ENCODE results near the gene KCTD14.

- no peak for TF ChIP-seq POLR2A (IDR thresholded peaks at IDR 0.05; ENCODE audit: extremely low read depth, insufficient read length)
- TF ChIP-seq CTCF (IDR thresholded peaks at IDR 0.05; ENCODE audit: low read depth, low read length): no peak
These were observed 37.5 kb upstream of the KCTD14 start for GRCh38 chr11:78060533-78060932.
